Panc1 (cell line): ENCODE data around the gene SYN1.

Source experiments
- POLR2AphosphoS5 ChIP-seq: IDR thresholded peaks from 2 replicates; pipeline ENCODE4 v1.6.1; 2012; ENCODE audit warnings: mild to moderate bottlenecking, low read depth, low read length, moderate library complexity
- TF ChIP-seq, protein P1 (sequence below): fragments of 450-650 bp; IDR thresholded peaks from 2 replicates; pipeline ENCODE4 v1.5.1; 2017; ENCODE audit warnings: mild to moderate bottlenecking

DNA sequence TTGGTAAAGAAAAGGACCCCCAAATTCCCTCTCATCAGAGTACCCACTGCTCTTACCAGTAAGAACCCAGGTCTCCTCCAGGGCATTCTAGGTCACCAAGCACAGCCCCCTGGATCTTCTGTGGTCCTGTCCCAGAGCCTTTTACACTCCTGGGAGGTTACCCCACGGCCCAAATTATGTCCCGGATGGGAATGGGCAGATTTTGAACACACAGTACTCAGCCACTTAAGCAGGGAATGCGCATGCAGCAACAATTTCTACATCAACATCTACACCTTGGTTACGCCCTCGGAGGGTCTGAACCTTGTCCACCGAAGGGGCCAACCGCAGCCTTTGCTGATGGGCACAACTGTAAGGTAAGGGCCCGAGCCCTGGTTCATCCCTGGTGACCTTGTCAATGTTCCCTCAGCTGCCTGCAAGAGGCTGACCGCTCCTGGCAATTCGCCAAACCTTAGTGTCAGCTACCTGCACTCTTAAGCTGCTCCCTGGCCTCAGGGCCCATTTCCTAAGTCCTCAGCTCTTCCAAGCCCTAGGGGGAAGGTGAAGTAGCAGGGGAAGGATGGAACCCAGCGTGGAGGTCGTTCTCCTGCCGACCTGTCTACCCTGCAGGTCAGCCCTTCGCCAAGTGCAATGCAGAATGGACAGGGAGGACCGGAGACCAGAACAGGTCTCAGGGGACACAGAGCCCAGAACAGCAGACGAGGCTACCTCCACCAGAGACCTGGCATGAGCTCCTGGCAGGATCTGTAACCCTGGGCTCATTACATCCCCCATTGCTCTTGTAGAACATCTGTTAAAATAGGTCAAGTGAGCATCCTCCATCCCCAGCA is 31.5 kb downstream of the SYN1 start:
- TF ChIP-seq, protein P1, sequence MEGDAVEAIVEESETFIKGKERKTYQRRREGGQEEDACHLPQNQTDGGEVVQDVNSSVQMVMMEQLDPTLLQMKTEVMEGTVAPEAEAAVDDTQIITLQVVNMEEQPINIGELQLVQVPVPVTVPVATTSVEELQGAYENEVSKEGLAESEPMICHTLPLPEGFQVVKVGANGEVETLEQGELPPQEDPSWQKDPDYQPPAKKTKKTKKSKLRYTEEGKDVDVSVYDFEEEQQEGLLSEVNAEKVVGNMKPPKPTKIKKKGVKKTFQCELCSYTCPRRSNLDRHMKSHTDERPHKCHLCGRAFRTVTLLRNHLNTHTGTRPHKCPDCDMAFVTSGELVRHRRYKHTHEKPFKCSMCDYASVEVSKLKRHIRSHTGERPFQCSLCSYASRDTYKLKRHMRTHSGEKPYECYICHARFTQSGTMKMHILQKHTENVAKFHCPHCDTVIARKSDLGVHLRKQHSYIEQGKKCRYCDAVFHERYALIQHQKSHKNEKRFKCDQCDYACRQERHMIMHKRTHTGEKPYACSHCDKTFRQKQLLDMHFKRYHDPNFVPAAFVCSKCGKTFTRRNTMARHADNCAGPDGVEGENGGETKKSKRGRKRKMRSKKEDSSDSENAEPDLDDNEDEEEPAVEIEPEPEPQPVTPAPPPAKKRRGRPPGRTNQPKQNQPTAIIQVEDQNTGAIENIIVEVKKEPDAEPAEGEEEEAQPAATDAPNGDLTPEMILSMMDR = no peak
- TF ChIP-seq POLR2AphosphoS5 = no peak
